SKM-1 (cell line): ENCODE measurements around the gene KCNN2.
"Not testable (repeated sequence)": the region's sequence is repeated elsewhere in the genome, so short reads cannot be mapped to it uniquely, and the experiment has no call there.

Source experiments
- DNase-seq: peaks from one replicate; lab custom pipeline; 2025; ENCODE audit not compliant: unreplicated experiment; lab: John Stamatoyannopoulos, UW

The KCNN2 gene

DNA sequence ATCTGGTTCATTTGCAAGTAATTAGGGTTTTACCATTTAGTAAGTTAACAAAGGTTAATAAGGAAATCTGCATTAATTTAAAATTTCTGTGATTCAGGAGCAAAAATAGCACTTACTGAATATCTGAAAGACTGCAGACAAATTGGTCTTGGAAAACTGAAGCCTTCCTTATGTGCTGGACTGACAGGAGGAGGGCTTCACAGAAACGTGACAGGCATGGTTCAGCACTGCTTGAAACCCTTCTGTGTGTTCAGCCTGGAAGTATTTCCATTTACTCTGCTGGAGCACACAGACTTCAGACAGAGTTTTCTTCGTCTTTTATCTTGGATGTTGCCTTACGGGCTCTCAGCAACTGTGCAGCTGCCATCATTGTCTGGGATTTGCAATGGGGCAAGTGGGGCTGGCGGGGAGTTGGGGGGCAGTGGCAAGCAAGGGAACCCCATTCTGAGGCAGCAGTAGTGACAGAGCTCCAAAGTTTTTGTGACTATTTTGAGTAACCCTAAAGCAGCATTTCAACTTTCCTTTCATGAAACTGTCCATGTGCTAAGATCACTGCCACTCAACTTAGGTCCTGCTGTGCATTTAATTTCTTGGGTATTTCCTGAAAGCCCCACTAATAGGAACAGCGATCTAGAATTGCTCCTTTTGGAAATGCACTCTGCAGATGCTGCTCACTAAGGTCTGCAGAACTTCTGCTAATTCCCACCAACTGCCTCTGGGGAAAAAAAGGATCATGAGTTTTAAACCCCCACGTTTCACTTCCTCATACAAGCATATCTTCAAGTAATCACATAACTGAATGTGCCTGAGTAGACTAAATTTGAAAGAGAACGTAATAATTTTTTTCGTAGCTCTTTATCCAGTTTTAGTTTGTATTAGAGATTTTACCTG is 56.6 kb downstream of the KCNN2 start:
- DNase-seq, result peak; percentile 81

DNA sequence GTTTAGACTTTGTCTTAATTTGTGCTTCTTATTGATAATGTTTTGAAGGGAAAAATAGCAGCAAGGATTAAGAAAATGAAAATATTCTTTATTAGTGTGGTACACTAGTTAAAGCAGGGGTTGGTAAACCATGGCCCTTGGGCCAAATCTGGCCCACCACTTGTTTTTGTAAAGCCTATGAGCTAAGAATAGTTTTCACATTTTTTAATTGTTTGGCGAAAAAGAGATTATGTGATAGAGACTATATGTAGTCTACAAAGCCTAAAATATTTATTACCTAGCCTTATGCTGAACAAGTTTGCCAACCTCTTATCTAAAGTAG is 57.2 kb downstream of the KCNN2 start:
- DNase-seq, result no peak

GRCh38 chr5:114419959-114420358 is 58.1 kb downstream of the KCNN2 start:
- no peak for DNase-seq

DNA sequence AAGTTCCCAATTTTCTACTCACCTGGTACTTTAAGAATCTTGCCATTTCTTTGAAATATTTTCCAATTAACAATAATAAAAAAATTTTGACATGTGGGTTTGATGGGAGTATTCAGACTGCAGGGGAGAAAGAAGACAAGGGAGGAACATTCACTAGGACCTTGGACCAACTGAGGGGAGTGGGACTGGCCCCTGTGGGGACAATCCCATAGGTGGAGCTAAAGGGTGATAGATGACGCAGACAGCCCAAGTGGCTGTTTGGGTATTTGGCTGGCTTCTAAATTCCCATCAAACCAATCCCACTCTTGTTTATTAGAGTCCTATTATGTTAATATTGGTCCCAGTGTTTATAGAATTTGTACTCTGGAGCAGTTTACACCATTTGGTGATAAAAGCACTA is 65.3 kb downstream of the KCNN2 start:
- DNase-seq, result no peak

DNA sequence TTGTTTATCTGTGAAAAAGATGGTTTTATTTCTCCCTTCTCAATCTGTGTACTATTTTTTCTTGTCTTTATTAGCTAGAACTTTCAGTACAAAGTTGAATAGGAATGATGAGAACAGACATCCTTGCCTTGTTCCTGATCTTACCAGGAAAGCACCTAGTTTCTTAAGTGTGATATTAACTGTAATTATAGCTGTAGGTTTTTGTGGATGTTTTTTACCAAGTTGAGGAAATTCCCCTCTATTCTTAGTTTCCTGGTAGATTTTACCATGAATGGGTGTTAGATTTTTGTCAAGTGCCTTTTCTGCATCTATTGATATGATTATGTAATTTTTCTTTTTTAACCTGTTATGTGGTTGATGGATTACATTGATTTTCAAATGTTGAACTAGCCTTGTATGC is 68.7 kb downstream of the KCNN2 start:
- DNase-seq, result no peak

- DNase-seq, result not testable (repeated sequence)
Observed at GRCh38 chr5:114432684-114433083, 70.8 kb downstream of the KCNN2 start.

DNA sequence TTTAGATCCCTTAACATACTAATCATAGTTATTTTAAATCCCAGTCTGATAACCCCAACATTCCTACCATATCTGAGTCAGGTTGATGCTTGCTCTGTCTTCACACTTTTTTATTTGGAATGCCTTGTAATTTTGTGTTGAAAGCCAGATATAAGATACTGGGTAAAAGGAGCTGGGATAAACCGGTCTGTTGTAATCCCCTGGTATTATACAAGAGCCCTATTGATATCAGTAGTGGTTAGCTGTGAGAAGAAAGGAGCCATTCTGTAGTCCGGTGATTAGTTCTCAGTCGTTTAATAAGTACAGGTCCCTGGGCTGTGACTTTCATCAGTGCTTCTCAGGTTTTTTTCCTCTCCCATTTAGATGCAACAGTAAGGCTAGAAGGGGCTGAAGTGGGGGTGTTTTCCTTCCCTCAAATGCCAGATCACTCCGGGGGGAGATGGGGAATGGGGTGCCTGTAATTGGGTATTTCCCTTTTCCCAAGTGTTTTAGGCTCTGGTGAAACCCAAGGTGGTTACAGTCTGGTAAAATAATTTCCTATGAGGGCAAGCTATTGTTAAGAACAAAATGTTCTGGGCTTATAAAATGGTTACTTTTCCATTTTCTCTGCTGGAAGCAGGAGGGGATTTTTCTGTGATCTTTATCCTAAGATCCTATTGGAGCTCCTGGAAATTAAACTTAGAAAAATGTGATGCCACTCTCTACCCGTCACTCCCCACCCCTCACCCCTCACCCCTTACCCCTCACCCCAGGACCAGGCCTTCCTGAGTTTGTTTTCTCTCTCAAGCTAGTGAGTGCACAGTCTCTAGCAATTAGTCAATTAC is 72.7 kb downstream of the KCNN2 start:
- DNase-seq, result no peak

GRCh38 chr5:114435220-114435481 is 73.3 kb downstream of the KCNN2 start:
- no peak for DNase-seq

GRCh38 chr5:114435885-114436299 is 74.0 kb downstream of the KCNN2 start:
- DNase-seq, result no peak

DNA sequence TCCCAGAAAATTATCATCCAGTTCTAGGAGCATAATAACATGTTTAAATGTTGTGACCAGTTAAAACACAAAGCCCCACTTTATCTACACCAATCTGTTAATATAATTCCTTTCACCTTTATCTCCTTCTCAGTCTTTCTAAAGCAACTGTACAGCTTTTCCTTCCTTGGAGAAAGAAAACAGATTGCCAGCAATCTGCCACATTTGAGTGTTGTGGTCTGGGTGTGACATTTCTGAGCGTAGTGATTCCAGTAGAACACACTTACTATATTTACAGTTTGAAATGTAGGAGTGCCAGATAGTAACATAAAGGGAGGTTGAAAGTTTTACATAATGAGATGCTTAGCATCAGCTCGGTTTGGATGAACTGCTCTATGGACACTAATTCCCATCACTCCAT is 76.1 kb downstream of the KCNN2 start:
- no peak for DNase-seq

GRCh38 chr5:114438471-114438870 is 76.6 kb downstream of the KCNN2 start:
- no peak for DNase-seq

- no peak for DNase-seq
Observed at GRCh38 chr5:114447084-114447773, 85.4 kb downstream of the KCNN2 start.

DNA sequence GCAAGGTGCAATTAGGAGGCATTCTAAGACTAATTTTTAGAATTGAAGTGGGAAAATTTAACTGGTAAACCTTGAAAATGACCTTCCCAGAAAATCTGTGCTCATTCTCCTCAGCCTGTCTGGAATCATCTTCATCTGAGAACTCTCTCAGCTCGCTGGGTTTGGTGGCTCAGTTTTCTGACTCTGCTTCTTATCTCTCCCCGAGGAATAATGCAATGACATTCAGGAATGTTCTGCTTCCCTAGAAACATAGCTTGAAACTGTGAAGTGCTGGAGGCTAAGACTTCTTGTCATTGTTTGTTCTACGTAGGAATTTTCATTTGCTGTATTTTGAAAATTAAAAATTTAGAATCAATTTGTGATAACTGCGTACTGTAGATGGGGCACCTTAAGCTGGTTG is 86.6 kb downstream of the KCNN2 start:
- DNase-seq, result no peak

- peak; percentile 8 for DNase-seq
Observed at GRCh38 chr5:114449860-114450421, 88.1 kb downstream of the KCNN2 start.

DNA sequence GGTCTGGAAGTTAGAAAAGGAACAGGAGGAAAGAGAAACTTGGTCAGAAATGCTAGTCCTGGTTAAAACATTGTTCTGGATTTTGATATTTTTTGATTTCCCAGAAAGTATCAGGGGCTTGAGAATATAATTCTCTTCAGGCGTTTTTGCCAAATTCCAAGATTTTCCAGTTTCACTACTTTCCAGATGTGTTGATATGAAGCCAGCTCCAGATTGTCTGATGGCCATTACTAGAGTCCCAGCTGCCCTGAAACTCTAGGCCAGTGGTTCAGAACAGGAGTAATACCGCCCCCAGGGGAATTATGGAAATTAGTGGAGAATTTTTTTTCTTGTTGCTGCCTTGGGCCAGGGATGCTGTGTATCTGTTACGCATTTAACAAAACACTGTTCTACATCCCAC is 88.6 kb downstream of the KCNN2 start:
- DNase-seq, result no peak

DNA sequence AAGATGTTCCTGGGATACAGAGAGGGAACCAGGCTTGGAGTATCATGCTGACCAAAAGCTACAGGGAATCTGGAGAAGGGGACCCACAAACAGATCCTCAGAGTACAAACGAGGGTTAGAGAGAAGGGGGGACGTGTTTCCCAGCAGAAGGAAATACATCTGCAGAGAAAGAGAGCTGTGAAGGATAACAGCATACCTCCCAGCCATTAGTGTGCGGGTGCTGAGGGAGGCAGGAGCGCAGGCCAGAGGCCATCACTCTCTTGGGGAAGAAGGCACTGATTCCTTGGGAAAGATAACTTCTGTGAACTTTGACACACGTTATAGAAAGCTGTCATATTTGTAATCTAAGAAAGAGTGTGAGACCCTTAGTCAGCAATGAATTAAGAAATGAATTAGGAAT is 96.9 kb downstream of the KCNN2 start:
- DNase-seq, result no peak

DNA sequence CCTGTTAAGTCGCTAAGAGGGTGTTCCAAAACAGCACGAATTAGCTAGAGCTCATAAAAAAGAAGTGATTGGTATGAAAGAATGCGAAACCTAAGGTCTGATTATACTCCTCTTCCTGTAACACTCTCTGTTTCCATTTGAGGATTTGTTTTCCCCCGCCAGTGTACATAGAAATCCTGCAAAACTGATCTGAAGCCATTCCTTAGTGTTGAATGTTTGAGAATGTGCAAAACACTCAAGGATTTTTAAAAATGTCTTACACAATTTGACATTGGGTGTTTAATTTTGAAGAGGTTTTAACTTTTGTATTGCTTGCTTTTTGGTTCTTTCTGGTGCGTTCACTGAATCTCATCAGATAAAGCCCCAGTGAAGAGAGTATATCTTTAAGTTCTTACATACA is 105.3 kb downstream of the KCNN2 start:
- DNase-seq, result no peak

DNA sequence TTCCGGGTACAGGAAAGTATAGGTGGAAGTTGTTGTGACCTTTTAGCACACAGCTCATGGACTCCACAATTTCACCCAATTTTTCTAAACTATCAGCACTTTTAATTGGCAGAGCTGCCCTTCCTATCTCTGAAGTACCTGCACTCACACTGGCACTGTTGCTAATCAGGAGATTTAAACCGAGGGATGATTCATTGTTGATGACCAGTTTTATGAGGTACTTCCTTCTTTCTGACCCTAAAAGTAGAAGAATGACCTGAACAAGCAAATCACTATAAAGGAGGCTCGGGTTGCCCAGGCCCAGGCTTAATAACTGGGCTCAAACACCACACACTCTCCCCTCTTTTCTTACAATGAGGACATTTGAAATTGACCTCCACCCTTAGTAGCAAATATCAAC is 105.9 kb downstream of the KCNN2 start:
- DNase-seq, result no peak

DNA sequence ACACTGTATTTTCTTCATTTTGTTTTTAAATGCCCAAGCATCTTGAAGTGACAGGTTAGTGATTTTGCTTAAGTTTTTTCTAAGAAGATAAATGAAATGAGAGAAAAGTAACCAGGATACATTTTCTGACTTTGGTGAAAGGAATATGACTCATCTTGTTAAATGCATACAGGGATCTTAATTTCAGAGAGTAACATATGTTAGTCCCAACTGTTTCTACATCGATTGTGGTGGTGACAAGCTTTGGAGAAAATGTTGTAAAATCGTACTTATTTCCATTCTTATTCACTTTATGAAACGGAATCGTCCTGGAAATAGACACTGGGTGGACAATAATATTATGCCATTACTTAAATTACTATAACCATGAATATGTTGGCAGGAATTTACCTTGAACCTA is 107.5 kb downstream of the KCNN2 start:
- DNase-seq, result no peak

DNA sequence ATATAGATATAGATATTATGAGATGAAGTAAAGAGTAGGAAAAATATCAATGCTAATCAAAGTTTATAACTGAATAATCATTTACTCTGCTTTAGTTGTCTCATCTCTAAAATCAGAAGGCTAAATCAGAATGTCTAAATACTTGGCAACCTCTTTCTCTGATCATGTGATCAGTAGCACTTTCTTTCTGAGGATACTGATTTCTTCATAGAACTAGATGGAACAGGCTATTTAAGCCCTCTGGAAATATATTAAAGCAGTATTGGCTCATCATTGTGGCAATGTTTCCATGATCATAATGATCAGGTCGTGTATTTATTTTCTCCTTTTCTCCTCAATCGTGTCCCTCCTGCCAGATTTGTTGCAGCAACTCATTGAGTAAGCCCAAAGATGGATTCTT is 109.7 kb downstream of the KCNN2 start:
- no peak for DNase-seq

DNA sequence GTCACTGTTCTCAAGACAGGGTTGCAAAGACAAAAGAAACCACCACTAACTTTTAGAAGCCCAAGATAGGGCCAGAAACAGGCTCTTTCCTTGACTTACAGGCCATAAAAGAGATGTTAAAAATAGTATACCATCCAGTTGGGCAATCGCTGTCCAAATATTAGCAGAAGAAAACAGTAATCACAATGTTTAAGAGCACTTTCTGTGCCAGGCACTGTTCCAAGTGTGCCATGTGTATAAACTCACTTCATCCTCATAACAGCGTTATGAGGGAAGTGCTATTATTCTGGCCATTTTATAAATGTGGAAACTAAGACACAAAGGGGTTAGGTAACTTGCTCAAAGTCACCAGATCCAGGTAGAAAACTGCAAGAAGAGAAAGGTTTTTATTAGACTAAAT is 111.7 kb downstream of the KCNN2 start:
- no peak for DNase-seq
